BJ (cell line): ENCODE measurements around the gene TCF12. TPM values are rescaled to one million over a fixed set of nuclear protein-coding genes. Genes with fewer than 3 reads are reported as not detected.

Experiments
- CTCF ChIA-PET: fragments of 350-600 bp; formaldehyde crosslinking; extraction: SDS; loops from one replicate; lab custom pipeline; 2021; ENCODE audit warnings: antibody characterized with exemption, inconsistent platforms; lab: Yijun Ruan, JAX
- POLR2A ChIA-PET: fragments of 300-600 bp; sonication (Branson Sonifier 250); formaldehyde crosslinking; extraction: SDS; loops from one replicate; lab custom pipeline; 2021; ENCODE audit warnings: antibody characterized with exemption; lab: Charles Lee
- DNase-seq: peaks from one replicate; pipeline ENCODE4 v3.0.0-alpha.2; 2011; ENCODE audit warnings: low read depth
- H3K27me3 ChIP-seq: 2 replicates; pipeline ENCODE4 v1.6.0; 2011; ENCODE audit warnings: low read length; ENCODE audit not compliant: control insufficient read depth, insufficient read depth
- H3K36me3 ChIP-seq: 2 replicates; pipeline ENCODE4 v1.5.1; 2011; ENCODE audit warnings: low read length; ENCODE audit not compliant: control insufficient read depth, insufficient read depth
- H3K4me3 ChIP-seq: 2 replicates; pipeline ENCODE4 v1.5.1; 2011; ENCODE audit warnings: low read depth, mild to moderate bottlenecking, control low read depth, low read length
- CTCF ChIP-seq: IDR thresholded peaks from 2 replicates; pipeline ENCODE4 v1.5.1; 2011; ENCODE audit warnings: low read depth, mild to moderate bottlenecking, control low read depth, inconsistent platforms, low read length, moderate library complexity; ENCODE audit not compliant: insufficient read depth
- polyA plus RNA-seq: library from polyadenylated mRNA; depleted of rRNA; stranded (reverse); fragments of >200 nt; gene quantifications from 2 replicates; pipeline ENCODE4 v1.2.3, GENCODE V29; 2011

Gene TCF12
- polyA plus RNA-seq, 1 experiment: 134 TPM

GRCh38 chr15:57044072-57044702 lies 125.7 kb downstream of the TCF12 start:
- POLR2A ChIA-PET: no interaction called here
- H3K27me3 ChIP-seq: no peaks in the 10 kb centered on the region

GRCh38 chr15:57044970-57045369 lies 126.5 kb downstream of the TCF12 start:
- Histone ChIP-seq H3K4me3 (no peak overlapping the region), H3K27me3 (no peaks in the 10 kb centered on the region), H3K36me3 (peaks cover 2% of the 10 kb centered on the region; the same call in 1 of the 2 replicates)
- CTCF ChIA-PET: no interaction called here
- no peak for TF ChIP-seq CTCF
- POLR2A ChIA-PET: no interaction called here
- no peak for DNase-seq

More at GRCh38 chr15:57044072-57044702, 125.7 kb downstream of the TCF12 start:
- no peak for DNase-seq
- Histone ChIP-seq H3K4me3 (no peak overlapping the region), H3K36me3 (peaks cover 2% of the 10 kb centered on the region; the same call in 1 of the 2 replicates)
- no peak for TF ChIP-seq CTCF
- CTCF ChIA-PET: interaction anchor here (0.6 to 0.7 kb wide), 3 partner anchors 9 to 33 kb away, joined by 3 read pairs; no protein-coding TSS in a partner anchor

GRCh38 chr15:57045741-57046382 lies 127.4 kb downstream of the TCF12 start:
- no peak for DNase-seq
- no peak for TF ChIP-seq CTCF
- POLR2A ChIA-PET: no interaction called here
- Histone ChIP-seq H3K36me3 (peaks cover 2% of the 10 kb centered on the region; the same call in 1 of the 2 replicates), H3K4me3 (no peak overlapping the region), H3K27me3 (no peaks in the 10 kb centered on the region)
- CTCF ChIA-PET: no interaction called here

- ChIA-PET CTCF (no interaction called here), POLR2A (no interaction called here)
- peaks cover 2% of the 10 kb centered on the region; the same call in 1 of the 2 replicates for H3K36me3 ChIP-seq
- no peak for TF ChIP-seq CTCF
- no peak overlapping the region for H3K4me3 ChIP-seq
- no peaks in the 10 kb centered on the region for H3K27me3 ChIP-seq
- DNase-seq: no peak
Measured at GRCh38 chr15:57048930-57049549, 130.6 kb downstream of the TCF12 start.

GRCh38 chr15:57053470-57053869 lies 135.0 kb downstream of the TCF12 start:
- H3K4me3 ChIP-seq: no peak overlapping the region
- TF ChIP-seq CTCF: no peak
- H3K36me3 ChIP-seq: no peaks in the 10 kb centered on the region
- ChIA-PET POLR2A (no interaction called here), CTCF (interaction anchor here (0.8 kb wide), 1 partner anchor 10 kb away, joined by 3 read pairs; no protein-coding TSS in a partner anchor)
- no peak for DNase-seq
- no peaks in the 10 kb centered on the region for H3K27me3 ChIP-seq
